DMS53 (cell line): Measurements from ENCODE around the gene HLCS.

Source experiments
- DNase-seq: peaks from one replicate; lab custom pipeline; 2025; lab: John Stamatoyannopoulos, UW

The HLCS gene

GRCh38 chr21:36719614-36720013 lies 246.9 kb downstream of the HLCS start:
- peak; percentile 54 for DNase-seq

- DNase-seq: no peak
Observed at GRCh38 chr21:36718951-36719501, 247.4 kb downstream of the HLCS start.

GRCh38 chr21:36717976-36718375 lies 248.5 kb downstream of the HLCS start:
- no peak for DNase-seq

- DNase-seq: no peak
Observed at GRCh38 chr21:36716836-36717235, 249.6 kb downstream of the HLCS start.

GRCh38 chr21:36716387-36716786 lies 250.1 kb downstream of the HLCS start:
- no peak for DNase-seq

GRCh38 chr21:36713746-36714145 lies 252.7 kb downstream of the HLCS start:
- DNase-seq: no peak

GRCh38 chr21:36710729-36711048 lies 255.8 kb downstream of the HLCS start:
- no peak for DNase-seq

- no peak for DNase-seq
Observed at GRCh38 chr21:36709868-36710728, 256.4 kb downstream of the HLCS start.

- no peak for DNase-seq
Observed at GRCh38 chr21:36709030-36709867, 257.2 kb downstream of the HLCS start.

GRCh38 chr21:36708286-36709029 lies 258.0 kb downstream of the HLCS start:
- no peak for DNase-seq

- no peak for DNase-seq
Observed at GRCh38 chr21:36707763-36708285, 258.6 kb downstream of the HLCS start.

- peak; percentile 19 for DNase-seq
Observed at GRCh38 chr21:36706951-36707762, 259.3 kb downstream of the HLCS start.

- no peak for DNase-seq
Observed at GRCh38 chr21:36706482-36706852, 260.0 kb downstream of the HLCS start.

GRCh38 chr21:36705679-36706481 lies 260.6 kb downstream of the HLCS start:
- DNase-seq: no peak

- no peak for DNase-seq
Observed at GRCh38 chr21:36704958-36705678, 261.4 kb downstream of the HLCS start.

- DNase-seq: no peak
Observed at GRCh38 chr21:36704281-36704957, 262.1 kb downstream of the HLCS start.

GRCh38 chr21:36703626-36704280 lies 262.7 kb downstream of the HLCS start:
- no peak for DNase-seq

- DNase-seq: no peak
Observed at GRCh38 chr21:36703123-36703522, 263.3 kb downstream of the HLCS start.

GRCh38 chr21:36702622-36702968 lies 263.9 kb downstream of the HLCS start:
- DNase-seq: no peak
